PC-9 (cell line): ENCODE results near the gene CPED1. TPM values are rescaled to one million over a fixed set of nuclear protein-coding genes. Genes with fewer than 3 reads are reported as not detected.
"Not testable (repeated sequence)": the region's sequence is repeated elsewhere in the genome, so short reads cannot be mapped to it uniquely, and the experiment has no call there.

ENCODE experiments used
- BruUV-seq: library from RNA; stranded (reverse); fragments of 400-500 nt; replicated peaks from 2 replicates; lab custom pipeline; 2021; lab: Mats Ljungman, UMichigan
- CTCF ChIA-PET: fragments of 300-600 bp; sonication (Branson Sonifier 250); formaldehyde crosslinking; loops from one replicate; lab custom pipeline; 2022; ENCODE audit warnings: antibody characterized with exemption; lab: Charles Lee
- POLR2A ChIA-PET: fragments of 300-600 bp; sonication (Branson Sonifier 250); formaldehyde crosslinking; loops from one replicate; lab custom pipeline; 2022; ENCODE audit warnings: antibody characterized with exemption; ENCODE audit not compliant: unreplicated experiment; lab: Charles Lee
- DNase-seq, 2 experiments: peaks; one replicate each; pipeline versions ENCODE4 v3.0.0 to v3.0.0-alpha.2; 2015 to 2022; ENCODE audit warnings: mixed read lengths in 1 of 2
- H2AFZ ChIP-seq: fragments of 200-600 bp; sonication (generic); 2 replicates; pipeline ENCODE4 v1.8.1; 2017; ENCODE audit warnings: antibody characterized with exemption
- H3F3A ChIP-seq: fragments of 200-600 bp; sonication (generic); 2 replicates; pipeline ENCODE4 v1.8.1; 2017; ENCODE audit warnings: antibody characterized with exemption, mild to moderate bottlenecking, low read depth; ENCODE audit not compliant: insufficient read depth
- H3K27ac ChIP-seq: fragments of 200-600 bp; sonication (generic); 2 replicates; pipeline ENCODE4 v1.6.1; 2016; ENCODE audit warnings: mixed run types
- H3K27me3 ChIP-seq: fragments of 200-600 bp; sonication (generic); 2 replicates; pipeline ENCODE4 v1.6.1; 2016; ENCODE audit warnings: low read depth, mixed run types; ENCODE audit not compliant: insufficient read depth
- H3K36me3 ChIP-seq: fragments of 200-600 bp; sonication (generic); 2 replicates; pipeline ENCODE4 v1.6.1; 2016; ENCODE audit warnings: low read depth, mixed run types
- H3K4me1 ChIP-seq: fragments of 200-600 bp; sonication (generic); replicated peaks from 2 replicates; pipeline ENCODE4 v1.6.1; 2016; ENCODE audit warnings: mixed run types; ENCODE audit not compliant: insufficient read depth
- H3K4me2 ChIP-seq: fragments of 200-600 bp; sonication (generic); 2 replicates; pipeline ENCODE4 v1.6.1; 2017; ENCODE audit warnings: mixed run types
- H3K4me3 ChIP-seq: fragments of 200-600 bp; sonication (generic); 2 replicates; pipeline ENCODE4 v1.6.1; 2016; ENCODE audit warnings: mixed run types
- H3K79me2 ChIP-seq: fragments of 200-600 bp; sonication (generic); 2 replicates; pipeline ENCODE4 v1.6.1; 2017; ENCODE audit warnings: low read depth, mixed run types
- H3K9me2 ChIP-seq: fragments of 200-600 bp; sonication (generic); 2 replicates; pipeline ENCODE4 v1.8.1; 2017; ENCODE audit warnings: mild to moderate bottlenecking; ENCODE audit not compliant: insufficient read depth
- H3K9me3 ChIP-seq: fragments of 200-600 bp; sonication (generic); 2 replicates; pipeline ENCODE4 v1.8.1; 2016; ENCODE audit warnings: low read depth; ENCODE audit not compliant: insufficient read depth
- H4K20me1 ChIP-seq: fragments of 200-600 bp; sonication (generic); 2 replicates; pipeline ENCODE4 v1.8.1; 2017; ENCODE audit not compliant: insufficient read depth
- EZH2 ChIP-seq: fragments of 200-600 bp; sonication (generic); IDR thresholded peaks from 2 replicates; pipeline ENCODE4 v1.8.0; 2017; ENCODE audit warnings: antibody characterized with exemption, low read depth
- intact Hi-C: fragments of 100-400 bp; cut with micrococcal nuclease; formaldehyde crosslinking; loops from one replicate; pipeline ENCODE4 v1.10.0; 2022; ENCODE audit not compliant: unreplicated experiment
- total RNA-seq: library from RNA; stranded (reverse); gene quantifications from 2 replicates; pipeline ENCODE4 v1.2.3, GENCODE V29; 2021
- TF ChIP-seq, protein P1 (sequence below): fragments of 200-600 bp; sonication (generic); conservative IDR thresholded peaks from 2 replicates; pipeline ENCODE4 v1.6.1; 2017; ENCODE audit warnings: mixed run types, antibody characterized with exemption, mild to moderate bottlenecking, moderate library complexity

Gene CPED1
- total RNA-seq, 1 experiment from 2014 or later: 2.4 TPM

DNA sequence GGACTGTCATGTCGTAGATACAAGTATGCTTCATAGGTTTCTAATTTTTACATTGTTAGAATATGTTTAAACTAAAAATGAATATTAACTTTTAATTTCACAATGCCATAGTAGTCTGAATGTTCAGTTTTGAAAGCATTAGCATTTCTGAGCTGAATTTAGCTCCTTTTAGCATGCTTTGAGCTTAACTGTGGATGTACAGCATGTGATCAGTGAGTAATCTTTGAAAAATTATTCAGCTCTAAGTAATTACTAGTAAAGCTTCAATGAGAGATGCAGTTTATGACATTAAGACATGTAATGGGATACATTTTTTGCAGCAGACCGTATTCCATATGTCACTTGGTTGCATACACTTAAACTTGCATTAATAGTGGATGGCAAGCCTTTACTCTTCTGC lies 226.1 kb downstream of the CPED1 start:
- Histone ChIP-seq H3K4me2 (no peak overlapping the region), H3K79me2 (no peaks in the 10 kb centered on the region), H2AFZ (peak overlapping the region; percentile 5; the same call in 1 of the 2 replicates), H3K27ac (no peak overlapping the region), H3K4me3 (no peak overlapping the region), H4K20me1 (no peaks in the 10 kb centered on the region), H3K9me3 (no peaks in the 10 kb centered on the region; the same call in 1 of the 2 replicates), H3K9me2 (no peaks in the 10 kb centered on the region), H3K4me1 (no peaks in the 10 kb centered on the region), H3K27me3 (no peaks in the 10 kb centered on the region), H3F3A (no peaks in the 10 kb centered on the region), H3K36me3 (no peaks in the 10 kb centered on the region)
- no peak for DNase-seq
- intact Hi-C loops: no loop called here
- ChIA-PET CTCF (no interaction called here), POLR2A (no interaction called here)
- BruUV-seq: no TSS peak
- TF ChIP-seq EZH2: no peak
- TF ChIP-seq, protein P1, sequence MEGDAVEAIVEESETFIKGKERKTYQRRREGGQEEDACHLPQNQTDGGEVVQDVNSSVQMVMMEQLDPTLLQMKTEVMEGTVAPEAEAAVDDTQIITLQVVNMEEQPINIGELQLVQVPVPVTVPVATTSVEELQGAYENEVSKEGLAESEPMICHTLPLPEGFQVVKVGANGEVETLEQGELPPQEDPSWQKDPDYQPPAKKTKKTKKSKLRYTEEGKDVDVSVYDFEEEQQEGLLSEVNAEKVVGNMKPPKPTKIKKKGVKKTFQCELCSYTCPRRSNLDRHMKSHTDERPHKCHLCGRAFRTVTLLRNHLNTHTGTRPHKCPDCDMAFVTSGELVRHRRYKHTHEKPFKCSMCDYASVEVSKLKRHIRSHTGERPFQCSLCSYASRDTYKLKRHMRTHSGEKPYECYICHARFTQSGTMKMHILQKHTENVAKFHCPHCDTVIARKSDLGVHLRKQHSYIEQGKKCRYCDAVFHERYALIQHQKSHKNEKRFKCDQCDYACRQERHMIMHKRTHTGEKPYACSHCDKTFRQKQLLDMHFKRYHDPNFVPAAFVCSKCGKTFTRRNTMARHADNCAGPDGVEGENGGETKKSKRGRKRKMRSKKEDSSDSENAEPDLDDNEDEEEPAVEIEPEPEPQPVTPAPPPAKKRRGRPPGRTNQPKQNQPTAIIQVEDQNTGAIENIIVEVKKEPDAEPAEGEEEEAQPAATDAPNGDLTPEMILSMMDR: no peak

DNA sequence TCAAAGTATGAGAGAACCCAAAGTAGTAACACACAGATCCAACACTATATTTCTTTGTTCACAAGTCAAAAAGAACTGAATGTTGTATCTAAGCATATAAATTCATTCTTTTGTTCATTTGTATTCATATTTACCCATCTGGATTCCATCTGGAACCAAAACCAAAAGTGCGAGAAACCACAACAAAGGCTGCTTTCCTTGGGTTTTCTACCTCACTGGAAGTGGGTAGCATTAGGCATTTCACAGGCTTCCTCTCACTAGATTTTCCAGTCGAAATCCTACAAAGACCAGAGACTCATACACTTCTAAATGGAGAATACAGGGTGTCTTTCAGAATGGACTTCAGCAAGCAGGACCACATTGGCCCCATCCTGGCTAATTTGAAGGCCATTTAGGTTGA lies 230.5 kb downstream of the CPED1 start:
- H4K20me1 ChIP-seq: no peaks in the 10 kb centered on the region
- no peaks in the 10 kb centered on the region for H3K36me3 ChIP-seq
- H3K4me1 ChIP-seq: no peaks in the 10 kb centered on the region
- H3F3A ChIP-seq: no peaks in the 10 kb centered on the region
- H3K79me2 ChIP-seq: no peaks in the 10 kb centered on the region
- POLR2A ChIA-PET: no interaction called here
- no peaks in the 10 kb centered on the region for H3K27me3 ChIP-seq
- H3K9me3 ChIP-seq: no peaks in the 10 kb centered on the region; the same call in 1 of the 2 replicates
- CTCF ChIA-PET: no interaction called here
- no TSS peak for BruUV-seq
- TF ChIP-seq, protein P1: no peak
- no peak for TF ChIP-seq EZH2
- H2AFZ ChIP-seq: no peak overlapping the region
- DNase-seq: no peak
- no peaks in the 10 kb centered on the region for H3K9me2 ChIP-seq
- H3K27ac ChIP-seq: no peak overlapping the region
- no peak overlapping the region for H3K4me2 ChIP-seq
- H3K4me3 ChIP-seq: no peak overlapping the region
- intact Hi-C loops: no loop called here

DNA sequence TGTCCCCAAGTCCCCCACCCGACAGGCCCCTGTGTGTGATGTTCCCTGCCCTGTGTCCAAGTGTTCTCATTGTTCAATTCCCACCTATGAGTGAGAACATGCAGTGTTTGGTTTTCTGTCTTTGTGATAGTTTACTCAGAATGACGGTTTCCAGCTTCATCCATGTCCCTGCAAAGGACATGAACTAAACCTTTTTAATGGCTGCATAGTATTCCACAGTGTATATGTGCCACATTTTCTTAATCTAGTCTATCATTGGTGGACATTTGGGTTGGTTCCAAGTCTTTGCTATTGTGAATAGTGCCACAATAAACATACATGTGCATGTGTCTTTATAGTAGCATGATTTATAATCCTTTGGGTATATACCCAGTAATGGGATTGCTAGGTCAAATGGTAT lies 232.6 kb downstream of the CPED1 start:
- H3K79me2 ChIP-seq, CTCF ChIA-PET, H3K36me3 ChIP-seq, H3K9me3 ChIP-seq, BruUV-seq, intact Hi-C loops, H3K4me1 ChIP-seq, H3F3A ChIP-seq, H3K27ac ChIP-seq, H3K4me3 ChIP-seq, DNase-seq, H3K9me2 ChIP-seq, H4K20me1 ChIP-seq, POLR2A ChIA-PET, H3K4me2 ChIP-seq, H2AFZ ChIP-seq, H3K27me3 ChIP-seq: not testable (repeated sequence)

DNA sequence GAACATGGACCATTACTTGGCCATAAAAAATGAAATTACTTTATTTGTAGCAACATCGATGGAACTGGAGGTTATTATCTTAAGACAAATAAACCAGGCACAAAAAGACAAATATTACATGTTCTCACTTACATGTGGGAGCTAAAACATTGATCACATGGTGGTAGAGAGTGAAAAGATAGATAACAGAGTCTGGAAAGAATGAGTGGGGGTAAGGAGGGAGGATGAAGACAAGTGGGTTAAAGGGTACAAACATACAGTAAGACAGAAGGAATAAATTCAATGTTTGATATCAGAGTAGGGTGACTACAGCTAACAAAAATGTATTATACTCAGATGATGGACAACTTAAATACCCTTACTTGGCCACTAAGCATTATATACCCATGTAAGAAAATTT lies 240.3 kb downstream of the CPED1 start:
- intact Hi-C loops: no loop called here
- Histone ChIP-seq H3F3A (no peaks in the 10 kb centered on the region), H3K4me3 (no peak overlapping the region), H3K27me3 (no peaks in the 10 kb centered on the region), H3K9me3 (no peaks in the 10 kb centered on the region), H3K4me1 (no peaks in the 10 kb centered on the region), H3K79me2 (no peaks in the 10 kb centered on the region), H3K9me2 (no peaks in the 10 kb centered on the region), H3K4me2 (no peak overlapping the region), H3K27ac (no peak overlapping the region), H2AFZ (no peak overlapping the region), H4K20me1 (no peaks in the 10 kb centered on the region), H3K36me3 (no peaks in the 10 kb centered on the region)
- TF ChIP-seq, protein P1: no peak
- no peak for TF ChIP-seq EZH2
- ChIA-PET POLR2A (no interaction called here), CTCF (no interaction called here)
- no TSS peak for BruUV-seq
- DNase-seq: no peak
